Thymus (tissue), 11 donors: ENCODE data around the gene ARHGAP10. TPM values are rescaled to one million over a fixed set of nuclear protein-coding genes. Genes with fewer than 3 reads are reported as not detected.

ENCODE experiments used
- DNase-seq, 9 donors: peaks; one replicate each; pipeline ENCODE4 v3.0.0-alpha.2; 2013; ENCODE audit warnings: low spot score in 9 of 9, low read depth in 6 of 9, missing footprints in 1 of 9
- H3K27ac ChIP-seq, 2 donors: one replicate each; pipeline ENCODE4 v1.5.1; 2013; ENCODE audit warnings: control low read depth in 1 of 2, low read depth in 1 of 2, low read length in 1 of 2, mild to moderate bottlenecking in 1 of 2, moderate library complexity in 1 of 2
- H3K27me3 ChIP-seq, 2 donors: one replicate each; pipeline ENCODE4 v1.5.1; 2013; ENCODE audit warnings: low read length in 1 of 2; ENCODE audit not compliant: control insufficient read depth in 2 of 2, insufficient read depth in 1 of 2
- H3K36me3 ChIP-seq, 2 donors: one replicate each; pipeline ENCODE4 v1.5.1; 2013; ENCODE audit warnings: low read length in 1 of 2, mild to moderate bottlenecking in 1 of 2, moderate library complexity in 1 of 2; ENCODE audit not compliant: control insufficient read depth in 2 of 2, insufficient read depth in 2 of 2
- H3K4me1 ChIP-seq, 2 donors: one replicate each; pipeline ENCODE4 v1.5.1; 2013; ENCODE audit warnings: low read length in 2 of 2; ENCODE audit not compliant: control insufficient read depth in 2 of 2, insufficient read depth in 2 of 2
- H3K4me3 ChIP-seq, 2 donors: one replicate each; pipeline ENCODE4 v1.5.1; 2013; ENCODE audit warnings: low read length in 2 of 2, control low read depth in 1 of 2, mild to moderate bottlenecking in 1 of 2
- H3K9me3 ChIP-seq, 2 donors: one replicate each; pipeline ENCODE4 v1.5.1; 2013; ENCODE audit warnings: low read length in 1 of 2, mild to moderate bottlenecking in 1 of 2; ENCODE audit not compliant: control insufficient read depth in 2 of 2, insufficient read depth in 1 of 2
- WGBS: extraction: QIAGEN DNeasy Blood & Tissue Kit; methylation state at CpG from one replicate; pipeline ENCODE4 v1.1.7; 2013; 5-methylcytosine and 5-hydroxymethylcytosine counted together
- polyA plus RNA-seq: library from polyadenylated mRNA; stranded (reverse); fragments of 200-250 nt; gene quantifications from one replicate; pipeline ENCODE4 v1.2.3, GENCODE V29; 2013
- total RNA-seq: library from RNA; stranded (reverse); fragments of 120-200 nt; gene quantifications from one replicate; pipeline ENCODE4 v1.2.4, GENCODE V29; 2013
- donor health status: healthy.

Gene ARHGAP10
- total and polyA plus RNA-seq, 2 donors: 11.8 to 13.4 TPM

DNA sequence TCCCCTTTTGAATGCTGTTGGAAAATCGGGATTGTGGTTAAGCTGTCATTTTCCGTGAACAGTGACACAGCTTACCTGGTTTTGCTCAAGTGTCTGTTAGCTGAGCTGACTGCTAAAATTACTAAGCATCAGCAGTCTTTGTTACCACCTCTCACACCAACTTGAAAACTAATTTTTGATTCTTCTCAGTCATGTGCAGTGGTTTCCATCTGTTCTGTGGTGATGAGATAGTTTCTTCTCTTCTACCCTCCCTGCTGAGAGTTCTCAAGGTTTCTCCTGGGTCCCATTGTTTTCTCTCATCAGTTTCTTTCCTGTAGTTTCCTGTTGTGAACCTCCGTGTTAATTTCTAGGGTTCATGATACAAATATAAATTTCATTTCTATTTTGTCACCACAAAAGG is 225.6 kb downstream of the ARHGAP10 start:
- no peak for DNase-seq
- no peaks in the 10 kb centered on the region for H3K9me3 ChIP-seq
- no peaks in the 10 kb centered on the region for H3K36me3 ChIP-seq
- WGBS: 89% methylated on average over 3 of the region's 3 CpGs
- H3K27me3 ChIP-seq: no peaks in the 10 kb centered on the region
- no peak overlapping the region for H3K4me3 ChIP-seq
- H3K27ac ChIP-seq: no peak overlapping the region
- H3K4me1 ChIP-seq: no peaks in the 10 kb centered on the region

DNA sequence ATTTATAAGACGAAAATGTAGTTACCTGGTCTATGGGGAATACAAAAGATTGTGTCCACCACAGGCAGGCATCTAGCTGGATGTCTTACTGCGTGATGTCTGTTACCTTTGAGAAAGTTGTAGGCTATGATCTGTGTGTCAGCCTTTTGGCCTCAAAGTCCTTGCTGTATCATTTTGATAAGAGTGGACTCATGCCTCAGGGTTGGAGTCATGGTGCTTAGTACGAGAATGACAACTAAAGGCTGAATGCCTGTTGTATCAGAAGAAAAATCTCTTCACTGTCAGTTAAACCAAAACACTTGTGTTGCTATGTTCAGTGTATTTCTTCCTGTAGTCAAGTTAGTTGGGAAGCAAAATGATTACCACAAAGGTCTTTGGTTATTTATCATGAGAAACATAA is 226.2 kb downstream of the ARHGAP10 start:
- WGBS: 96% methylated on average over 3 of the region's 3 CpGs
- no peaks in the 10 kb centered on the region for H3K9me3 ChIP-seq
- no peaks in the 10 kb centered on the region for H3K4me1 ChIP-seq
- H3K27me3 ChIP-seq: no peaks in the 10 kb centered on the region
- no peak overlapping the region for H3K4me3 ChIP-seq
- no peak overlapping the region for H3K27ac ChIP-seq
- DNase-seq: no peak
- no peaks in the 10 kb centered on the region for H3K36me3 ChIP-seq

DNA sequence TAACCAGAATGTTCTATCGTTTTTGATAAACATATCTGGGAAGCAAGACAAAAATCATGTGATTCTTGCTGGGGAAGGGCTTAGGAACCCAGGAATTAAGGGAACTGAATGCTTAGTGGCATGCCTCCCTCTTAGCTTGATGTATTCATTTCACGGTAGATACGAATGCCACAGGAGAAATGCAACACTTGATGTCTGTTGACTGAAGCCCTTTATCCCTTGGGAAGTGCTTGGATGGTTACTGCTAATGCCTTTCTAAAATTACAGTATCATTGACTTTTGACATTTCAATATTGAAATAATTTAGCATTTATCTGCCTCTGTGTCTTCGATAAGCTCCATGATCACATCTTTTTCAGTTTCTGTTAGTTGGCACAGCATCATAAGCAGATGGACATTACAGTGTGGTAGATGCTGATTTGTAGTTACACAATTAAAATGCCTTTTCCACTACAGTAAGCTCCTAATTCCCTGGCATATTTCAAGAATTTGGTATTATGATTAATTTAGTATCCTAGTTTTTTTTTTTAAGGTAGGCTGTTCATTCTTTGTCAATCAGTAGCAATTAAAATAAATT is 226.7 kb downstream of the ARHGAP10 start:
- Histone ChIP-seq H3K27me3 (no peaks in the 10 kb centered on the region), H3K4me3 (no peak overlapping the region), H3K4me1 (no peaks in the 10 kb centered on the region), H3K36me3 (no peaks in the 10 kb centered on the region), H3K27ac (no peak overlapping the region), H3K9me3 (no peaks in the 10 kb centered on the region)
- DNase-seq: no peak
- WGBS: 98% methylated on average over 4 of the region's 4 CpGs

DNA sequence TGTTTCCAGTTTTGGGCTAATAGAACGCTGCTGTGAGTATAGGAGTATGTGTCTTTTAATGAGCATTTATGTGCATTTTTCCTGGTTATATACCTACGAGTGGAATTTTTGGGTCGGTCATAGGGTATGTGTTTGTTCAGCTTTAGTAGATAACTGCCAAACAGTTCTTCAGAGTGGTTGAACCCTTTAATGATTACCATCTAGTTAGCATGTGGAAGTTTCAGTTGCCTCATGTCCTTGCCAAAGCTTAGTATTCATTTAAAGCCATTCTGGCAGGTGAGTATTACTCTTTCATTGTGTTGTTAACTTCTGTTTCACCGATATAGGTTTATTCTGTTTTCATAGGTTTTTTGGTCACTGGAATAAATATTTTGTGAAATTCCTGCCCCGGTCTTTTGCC is 229.1 kb downstream of the ARHGAP10 start:
- Histone ChIP-seq H3K27ac (no peak overlapping the region), H3K4me3 (no peak overlapping the region), H3K36me3 (no peaks in the 10 kb centered on the region), H3K27me3 (no peaks in the 10 kb centered on the region), H3K4me1 (no peaks in the 10 kb centered on the region), H3K9me3 (no peaks in the 10 kb centered on the region)
- WGBS: 98% methylated on average over 5 of the region's 5 CpGs
- DNase-seq: no peak

DNA sequence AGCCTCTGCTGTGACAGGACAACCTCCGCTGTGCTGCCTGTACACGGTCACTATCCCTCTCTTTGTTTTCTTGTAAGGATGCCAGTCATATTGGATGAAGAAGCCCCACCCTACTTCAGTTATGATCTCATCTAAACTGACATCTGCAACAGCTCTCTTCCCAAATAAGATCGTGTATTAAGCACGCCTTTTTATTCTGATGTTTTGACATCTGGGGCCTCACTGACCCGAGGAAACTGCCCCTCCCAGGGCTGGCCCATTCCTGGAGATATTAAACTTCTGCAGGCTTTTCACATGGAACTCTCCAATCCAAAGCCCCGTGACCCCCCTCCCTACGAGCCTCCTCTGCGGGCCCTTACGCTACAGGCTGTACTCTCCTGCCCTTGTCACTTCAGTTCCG is 232.0 kb downstream of the ARHGAP10 start:
- Histone ChIP-seq H3K36me3 (peaks cover 0 to 4% of the 10 kb centered on the region in 2 donors), H3K9me3 (no peaks in the 10 kb centered on the region), H3K4me1 (no peaks in the 10 kb centered on the region), H3K4me3 (no peak overlapping the region), H3K27ac (no peak overlapping the region), H3K27me3 (no peaks in the 10 kb centered on the region)
- 96% methylated on average over 10 of the region's 10 CpGs for WGBS
- DNase-seq: no peak

DNA sequence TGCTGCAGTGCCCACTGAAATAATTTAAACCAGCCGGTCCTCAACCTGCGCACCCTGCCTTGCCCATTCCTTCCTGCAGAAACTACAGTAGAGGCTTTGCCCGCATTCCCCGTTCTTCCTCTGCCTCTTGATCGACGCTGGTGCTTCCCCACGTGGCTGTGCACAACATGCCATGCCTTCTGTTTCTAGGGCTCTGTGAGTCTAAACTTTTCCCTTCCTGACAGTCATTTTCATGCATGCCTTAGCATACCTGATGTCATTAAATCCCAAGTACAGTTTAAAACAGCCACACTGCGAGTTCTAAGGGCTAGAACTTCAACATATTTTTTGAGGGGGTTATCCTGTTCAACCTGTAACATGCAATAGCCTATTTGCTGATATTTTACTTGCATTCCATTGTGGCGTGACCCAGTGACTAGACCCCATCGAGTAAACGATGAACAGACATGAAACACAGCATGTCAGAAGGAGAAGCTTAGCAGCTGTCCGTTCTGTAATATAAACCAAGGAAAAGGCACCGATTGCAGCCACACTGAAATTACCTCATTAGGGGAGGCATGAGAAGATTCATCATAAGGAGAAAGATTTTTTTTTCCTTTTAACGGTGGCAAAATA is 232.5 kb downstream of the ARHGAP10 start:
- Histone ChIP-seq H3K9me3 (no peaks in the 10 kb centered on the region), H3K4me3 (no peak overlapping the region), H3K27ac (no peak overlapping the region), H3K36me3 (peaks cover 0 to 4% of the 10 kb centered on the region in 2 donors), H3K4me1 (no peaks in the 10 kb centered on the region), H3K27me3 (no peaks in the 10 kb centered on the region)
- WGBS: 94% methylated on average over 14 of the region's 14 CpGs
- DNase-seq: no peak

DNA sequence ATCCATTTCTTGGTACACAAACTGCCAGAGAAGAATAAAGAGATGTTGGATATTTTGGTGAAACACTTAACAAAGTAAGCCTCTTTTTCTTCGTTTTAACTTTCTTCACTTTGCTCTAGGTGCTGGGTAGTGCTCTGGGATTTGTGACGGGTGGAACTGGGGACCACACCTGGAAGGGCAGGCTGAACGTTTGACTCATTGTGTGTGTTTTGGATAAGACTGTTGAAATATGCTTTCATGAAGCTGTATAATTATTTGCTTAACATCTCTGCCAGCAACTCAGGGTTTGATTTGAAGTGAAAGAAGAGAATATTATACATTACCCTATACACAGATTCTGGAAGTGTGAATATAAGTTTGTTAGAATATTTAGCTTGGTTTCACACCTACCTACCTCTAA is 233.2 kb downstream of the ARHGAP10 start:
- no peaks in the 10 kb centered on the region for H3K27me3 ChIP-seq
- peaks cover 0 to 4% of the 10 kb centered on the region in 2 donors for H3K36me3 ChIP-seq
- WGBS: 93% methylated on average over 3 of the region's 3 CpGs
- H3K4me1 ChIP-seq: no peaks in the 10 kb centered on the region
- no peak overlapping the region for H3K4me3 ChIP-seq
- H3K27ac ChIP-seq: no peak overlapping the region
- no peaks in the 10 kb centered on the region for H3K9me3 ChIP-seq
- DNase-seq: no peak

DNA sequence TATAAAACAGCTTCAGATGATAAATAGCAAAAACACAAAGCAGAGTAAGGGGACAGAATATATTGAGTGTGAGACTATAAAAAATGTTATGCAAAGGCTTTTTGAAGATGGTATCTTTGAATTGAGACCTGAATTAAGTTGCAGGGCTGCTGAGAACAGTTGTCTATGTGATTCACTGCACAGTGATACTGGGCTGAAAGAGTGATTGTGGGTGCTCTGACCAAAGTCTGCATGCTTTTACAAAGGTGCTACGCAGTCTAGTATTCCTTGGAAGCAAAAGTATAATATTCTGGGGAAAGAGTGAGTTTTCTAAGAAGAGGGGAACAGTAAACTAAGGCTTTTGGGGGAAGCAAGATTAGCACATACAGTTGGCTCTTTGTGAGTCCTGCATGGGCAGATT is 234.0 kb downstream of the ARHGAP10 start:
- Histone ChIP-seq H3K9me3 (no peaks in the 10 kb centered on the region), H3K36me3 (peaks cover 0 to 4% of the 10 kb centered on the region in 2 donors), H3K4me3 (no peak overlapping the region), H3K27ac (no peak overlapping the region), H3K4me1 (no peaks in the 10 kb centered on the region), H3K27me3 (no peaks in the 10 kb centered on the region)
- no peak for DNase-seq
- WGBS: 98% methylated on average over 1 of the region's 1 CpG

DNA sequence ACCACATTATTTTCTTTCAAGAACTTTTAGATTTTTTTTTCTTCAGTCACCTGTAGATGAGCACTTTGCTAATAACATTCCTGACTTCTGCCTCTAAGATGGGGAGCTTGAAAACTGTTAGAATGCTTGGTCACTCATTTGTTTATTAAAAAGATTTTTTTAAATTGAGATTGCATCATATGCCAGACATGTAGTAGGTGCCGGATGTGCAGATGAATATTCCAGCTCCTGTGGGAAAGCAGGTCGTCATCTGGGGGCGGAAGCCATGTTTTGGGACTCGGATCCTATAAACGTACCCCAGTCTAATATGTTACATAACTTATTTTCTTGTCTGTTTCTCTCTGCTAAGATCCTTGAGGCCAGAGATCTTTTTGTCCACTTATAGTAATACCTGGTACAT is 236.8 kb downstream of the ARHGAP10 start:
- no peak for DNase-seq
- H3K4me3 ChIP-seq: no peak overlapping the region
- H3K4me1 ChIP-seq: no peaks in the 10 kb centered on the region
- H3K36me3 ChIP-seq: peaks cover 0 to 4% of the 10 kb centered on the region in 2 donors
- WGBS: 97% methylated on average over 5 of the region's 5 CpGs
- H3K27me3 ChIP-seq: no peaks in the 10 kb centered on the region
- no peak overlapping the region for H3K27ac ChIP-seq
- no peaks in the 10 kb centered on the region for H3K9me3 ChIP-seq
